NCI-H748 (cell line): ENCODE data around the gene MYD88.

Source experiments
- DNase-seq: peaks from one replicate; lab custom pipeline; 2025; ENCODE audit not compliant: unreplicated experiment; lab: John Stamatoyannopoulos, UW

Gene MYD88

DNA sequence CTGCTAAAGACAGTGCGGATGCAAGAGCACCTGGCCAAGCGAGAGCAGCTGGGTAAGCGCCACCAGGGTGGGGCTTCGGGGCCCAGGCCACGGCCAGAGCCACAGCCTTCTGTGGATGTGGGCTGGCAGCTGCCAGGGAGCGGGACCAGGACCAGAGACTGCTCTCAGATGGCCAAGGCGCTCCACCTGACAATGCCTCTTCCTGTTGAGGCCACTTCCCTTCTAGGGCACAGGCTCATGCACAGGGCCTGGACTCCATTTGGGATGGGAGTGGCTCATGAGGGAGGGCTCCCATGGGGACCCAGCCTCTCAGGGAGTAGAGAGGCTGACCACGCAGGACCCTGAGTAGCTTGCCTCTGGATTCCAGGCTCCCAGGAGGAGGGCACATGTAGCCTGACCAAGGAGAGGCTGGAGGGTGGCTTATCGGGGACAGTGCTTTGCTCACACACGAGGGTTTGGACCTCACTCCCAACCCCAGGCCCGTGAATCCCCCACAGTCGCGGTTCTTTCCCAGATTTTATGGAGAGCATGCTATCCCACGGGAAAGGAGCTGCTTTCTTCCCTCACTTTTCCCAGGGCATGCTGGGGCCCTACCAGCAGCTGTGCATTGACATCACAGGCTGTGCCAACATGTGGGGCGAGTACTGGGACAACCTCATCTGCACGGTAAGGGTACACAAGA lies 26.6 kb upstream of the MYD88 start:
- no peak for DNase-seq

DNA sequence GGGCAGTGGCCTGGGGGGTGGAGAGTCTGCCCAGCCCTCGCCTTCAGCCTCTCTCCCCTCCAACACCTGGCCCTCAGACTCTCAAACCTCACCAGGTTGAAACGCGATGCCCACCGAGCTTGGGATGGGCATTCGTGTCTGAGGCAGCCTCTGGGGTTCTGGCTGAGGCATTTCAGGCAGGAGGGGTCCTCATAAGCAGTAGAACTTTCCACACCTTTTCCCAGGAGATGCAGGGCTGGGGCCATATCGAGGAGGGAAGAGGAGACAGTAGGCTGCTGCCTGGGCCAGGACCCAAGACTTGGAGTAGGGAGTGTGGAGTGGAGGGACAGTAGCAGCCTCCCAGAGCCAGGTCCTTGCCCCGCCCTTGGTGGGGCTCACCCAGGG lies 26.1 kb upstream of the MYD88 start:
- no peak for DNase-seq

DNA sequence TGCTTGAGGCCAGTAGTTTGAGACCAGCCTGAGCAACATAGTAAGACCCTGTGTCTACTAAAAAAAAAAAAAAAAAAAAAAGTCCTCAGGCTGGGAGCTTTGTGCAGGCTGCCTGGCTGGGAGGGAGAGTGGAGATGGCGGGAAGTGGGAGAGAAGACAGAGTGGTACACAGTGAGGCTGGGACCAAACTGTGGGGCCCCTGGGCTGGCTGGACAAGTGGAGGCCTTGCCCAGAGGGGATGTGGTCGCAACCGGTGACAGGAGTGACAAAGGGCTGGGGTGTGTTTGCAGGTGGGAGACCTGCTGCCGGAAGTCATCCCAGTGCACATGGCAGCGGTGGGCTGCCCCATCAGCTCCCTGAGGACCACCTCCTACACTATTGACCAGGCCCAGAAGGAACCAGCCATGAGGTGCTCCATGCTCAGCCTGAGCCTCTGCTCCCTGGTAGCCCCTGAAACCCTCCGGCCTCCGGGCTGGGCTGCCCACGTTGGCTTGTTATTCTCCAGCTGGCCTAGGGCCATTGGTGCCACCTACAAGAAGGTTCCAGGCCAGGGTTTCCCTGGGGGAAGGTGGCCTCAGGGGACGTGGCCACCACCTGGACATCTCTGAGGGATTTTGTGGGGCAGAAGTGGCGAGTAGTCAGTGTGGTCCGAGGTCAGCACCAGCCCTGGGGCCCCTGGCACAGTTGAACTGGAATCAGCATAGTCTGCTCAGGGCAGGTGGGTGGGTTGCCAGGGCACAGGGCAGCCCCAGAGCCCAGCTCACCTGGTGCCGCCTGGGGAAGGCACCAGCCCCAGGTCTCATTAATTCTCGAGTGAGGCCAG lies 24.2 kb upstream of the MYD88 start:
- no peak for DNase-seq

DNA sequence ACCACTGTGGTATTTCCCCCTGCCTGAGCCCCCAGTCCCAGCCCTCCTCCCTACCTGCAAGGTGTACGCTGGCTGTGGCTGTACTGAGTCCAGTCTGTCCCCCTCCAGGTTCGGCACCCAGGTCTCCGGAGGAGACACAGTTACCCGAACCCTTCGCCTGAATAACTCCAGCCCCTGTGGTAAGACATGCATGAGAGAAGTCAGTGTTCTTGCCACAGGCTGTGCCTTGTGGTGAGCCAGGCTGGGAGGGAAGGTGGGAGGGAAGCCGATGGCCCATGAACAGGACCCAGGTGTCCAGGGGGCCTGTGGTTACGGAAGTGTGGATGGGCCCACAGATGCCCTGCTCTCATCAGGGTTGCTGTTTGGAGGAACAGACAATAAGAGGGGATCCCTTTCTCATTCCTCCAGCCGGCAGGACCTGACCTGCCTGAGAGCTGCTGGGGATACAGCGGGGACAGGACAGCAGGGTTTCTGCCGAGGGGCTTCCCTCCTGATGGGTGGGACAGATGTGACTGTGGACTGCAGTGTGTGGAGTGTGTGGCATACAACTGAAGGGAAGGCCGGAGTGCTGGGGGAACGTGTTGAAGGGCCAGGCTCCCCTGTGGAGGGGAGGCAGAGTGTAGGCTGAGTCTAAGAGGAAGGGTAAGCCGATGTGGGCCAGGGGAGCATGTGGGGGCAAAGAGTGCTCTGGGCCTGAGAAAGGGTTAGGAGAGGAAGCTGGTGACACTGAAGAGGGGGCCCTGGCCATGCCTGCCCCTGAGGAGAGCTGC lies 23.4 kb upstream of the MYD88 start:
- no peak for DNase-seq

DNA sequence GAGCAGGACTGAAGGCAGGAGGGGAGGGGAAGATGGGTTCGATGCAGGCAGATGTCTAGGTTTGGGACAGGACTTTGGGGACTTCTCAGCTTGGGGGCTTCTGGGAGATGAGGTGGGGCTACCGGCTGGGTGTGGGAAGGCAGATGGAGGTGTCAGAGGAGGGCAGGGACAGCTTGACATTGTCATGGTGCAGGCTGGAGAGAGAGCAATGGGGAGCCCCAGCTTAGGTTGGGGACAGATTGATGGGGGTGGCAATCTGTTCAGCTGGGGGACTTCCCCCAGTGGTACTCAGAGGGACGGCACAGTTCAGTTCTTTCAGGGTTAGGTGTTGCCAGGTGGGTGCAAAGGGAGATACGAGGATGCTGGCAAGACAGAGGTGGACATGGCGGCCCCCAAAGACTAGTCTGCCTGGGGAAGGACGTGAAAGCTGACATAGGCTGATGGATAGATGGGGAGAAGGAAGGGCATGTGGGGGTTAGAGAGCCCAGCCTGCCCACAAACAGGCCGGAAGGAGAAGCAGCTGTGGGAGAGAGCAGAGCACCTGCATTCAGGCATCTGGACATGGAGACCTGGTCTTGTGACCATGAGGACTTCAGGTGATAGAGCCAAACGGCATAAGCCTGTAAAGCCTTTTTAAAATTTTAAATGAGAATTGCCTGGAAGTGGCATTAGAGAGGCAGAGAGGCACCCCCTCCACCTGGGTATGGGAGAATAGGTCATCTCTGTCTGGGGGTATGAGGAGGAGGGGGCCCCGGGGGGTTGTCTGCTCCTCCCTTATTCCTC lies 22.6 kb upstream of the MYD88 start:
- no peak for DNase-seq

DNA sequence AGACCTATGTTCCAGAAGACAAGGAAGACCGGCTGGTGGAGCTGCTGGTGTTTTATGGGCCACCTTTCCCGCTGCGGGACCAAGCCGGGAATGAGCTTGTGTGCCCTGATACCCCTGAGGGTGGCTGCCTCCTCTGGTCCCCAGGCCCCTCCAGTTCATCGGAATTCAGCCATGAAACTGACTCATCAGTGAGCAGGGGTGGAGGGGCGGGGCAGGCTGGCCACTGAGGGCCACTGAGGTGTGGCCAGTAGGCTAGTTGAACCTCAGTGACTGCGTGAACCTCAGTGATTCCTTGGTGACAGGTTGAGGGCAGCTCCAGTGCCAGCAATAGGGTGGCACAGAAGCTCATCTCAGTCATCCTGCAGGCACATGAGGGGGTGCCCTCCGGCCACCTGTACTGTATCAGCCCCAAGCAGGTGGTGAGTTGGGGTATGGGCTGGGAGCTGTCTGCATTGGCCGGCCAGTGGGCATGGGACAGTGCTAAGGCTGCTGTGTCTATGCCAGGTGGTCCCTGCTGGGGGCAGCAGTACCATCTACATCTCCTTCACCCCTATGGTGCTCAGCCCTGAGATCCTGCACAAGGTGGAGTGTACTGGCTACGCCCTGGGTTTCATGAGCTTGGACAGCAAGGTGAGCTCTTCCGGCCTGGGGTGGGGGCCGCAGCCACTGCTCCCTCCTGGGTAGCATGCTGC lies 21.8 kb upstream of the MYD88 start:
- DNase-seq, result no peak

DNA sequence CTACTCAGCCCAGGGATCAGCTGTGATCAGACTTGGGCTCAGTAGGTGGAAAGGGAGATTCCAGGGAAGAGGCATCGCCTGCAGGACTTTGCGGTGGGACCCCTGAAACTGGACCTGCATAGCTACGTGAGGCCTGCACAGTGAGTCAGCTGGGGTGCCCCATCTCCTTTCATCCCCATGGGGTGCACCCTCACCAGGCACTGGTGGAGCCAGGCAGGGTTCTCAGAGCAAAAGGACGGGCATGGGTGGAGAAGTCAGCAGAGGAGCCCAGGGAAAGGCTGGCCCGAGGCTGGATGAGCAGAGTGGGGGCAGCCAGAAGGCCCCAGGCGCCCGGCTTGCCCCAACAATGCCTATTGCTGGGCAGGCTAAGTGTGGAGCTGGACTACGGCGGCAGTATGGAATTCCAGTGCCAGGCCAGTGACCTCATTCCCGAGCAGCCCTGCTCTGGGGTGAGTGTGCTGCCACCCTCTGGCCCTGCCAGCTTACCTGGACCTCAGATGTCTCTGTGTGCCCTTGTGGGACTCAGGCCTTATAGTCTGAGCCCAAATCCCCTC lies 21.2 kb upstream of the MYD88 start:
- DNase-seq, result no peak

DNA sequence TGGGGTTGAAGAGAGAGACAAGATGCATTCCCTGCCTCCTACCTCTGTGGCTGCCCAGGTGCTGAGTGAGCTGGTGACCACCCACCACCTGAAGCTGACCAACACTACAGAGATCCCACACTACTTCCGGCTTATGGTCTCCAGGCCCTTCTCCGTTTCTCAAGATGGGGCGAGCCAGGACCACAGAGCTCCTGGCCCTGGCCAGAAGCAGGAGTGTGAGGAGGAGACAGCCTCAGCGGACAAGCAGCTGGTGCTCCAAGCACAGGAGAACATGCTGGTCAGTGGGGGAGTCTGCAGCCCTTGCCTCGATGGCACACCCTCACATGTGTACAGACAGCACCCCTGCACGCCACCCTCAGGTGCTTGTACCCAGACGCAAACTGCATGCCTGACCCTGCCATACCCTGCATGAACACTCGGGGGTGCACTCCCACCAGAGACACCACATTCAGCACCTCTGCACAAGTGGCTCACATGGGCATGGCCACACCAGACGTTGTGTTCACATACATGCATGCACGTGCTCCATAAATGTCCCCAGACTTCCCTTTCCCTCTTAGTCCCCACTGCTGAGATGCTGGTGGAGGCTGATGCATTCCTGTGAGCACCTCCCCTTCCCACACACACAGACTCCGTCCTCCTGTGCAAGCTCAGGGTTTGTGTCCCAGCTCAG lies 20.6 kb upstream of the MYD88 start:
- peak; percentile 56 for DNase-seq

DNA sequence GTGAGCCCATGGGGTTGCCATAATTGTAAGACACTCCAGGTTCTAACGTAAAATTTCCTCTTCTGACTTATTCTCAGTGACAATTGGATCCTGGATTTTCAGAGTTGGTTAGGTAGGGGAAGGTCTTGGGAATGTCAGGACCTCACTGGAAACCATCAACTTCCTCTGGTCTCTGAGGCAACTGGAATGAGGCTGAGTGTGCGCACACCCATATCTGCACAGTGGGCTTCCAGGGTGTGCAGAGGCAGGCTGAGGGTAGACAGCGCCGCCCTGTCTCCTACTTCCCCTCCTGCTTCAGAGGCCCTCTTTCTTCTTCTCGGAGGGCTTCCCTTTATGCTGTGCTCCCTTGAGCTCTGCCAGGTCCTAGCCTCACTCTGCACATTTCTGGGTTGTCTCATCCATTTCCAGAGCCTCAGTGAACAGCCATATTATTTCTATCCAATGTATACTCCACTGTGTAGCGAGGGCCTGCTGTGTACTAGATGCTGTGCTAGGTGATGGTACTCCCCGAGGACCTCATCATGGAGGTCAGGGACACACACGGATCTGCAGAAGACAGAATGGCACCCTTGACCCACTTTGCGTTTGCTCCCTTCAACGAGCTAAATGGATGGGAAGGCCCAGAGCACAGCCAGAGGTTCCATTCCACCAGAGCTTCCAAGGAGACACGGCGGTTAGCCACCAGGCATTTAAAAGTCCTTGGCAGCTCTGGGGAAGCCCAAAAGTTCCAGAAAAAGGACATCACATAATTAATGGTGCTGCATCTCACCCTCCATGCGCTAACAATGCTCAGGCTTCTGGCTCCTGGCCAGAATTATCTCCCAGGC lies 19.8 kb upstream of the MYD88 start:
- DNase-seq, result no peak

DNA sequence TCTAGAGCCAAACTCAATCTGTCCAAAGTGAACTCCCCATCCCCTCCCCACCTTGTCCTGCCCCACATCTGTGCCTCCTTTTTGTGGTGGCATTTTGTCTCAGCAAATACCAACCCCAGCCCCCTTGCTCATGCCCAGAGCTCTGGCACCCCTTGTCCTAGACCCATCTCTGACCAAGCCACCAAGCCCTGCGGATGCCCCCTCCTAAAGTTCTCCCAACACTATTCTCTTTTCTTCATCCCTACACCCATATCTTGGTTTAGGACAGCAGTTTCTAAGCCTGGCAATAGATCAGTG lies 19.3 kb upstream of the MYD88 start:
- no peak for DNase-seq

DNA sequence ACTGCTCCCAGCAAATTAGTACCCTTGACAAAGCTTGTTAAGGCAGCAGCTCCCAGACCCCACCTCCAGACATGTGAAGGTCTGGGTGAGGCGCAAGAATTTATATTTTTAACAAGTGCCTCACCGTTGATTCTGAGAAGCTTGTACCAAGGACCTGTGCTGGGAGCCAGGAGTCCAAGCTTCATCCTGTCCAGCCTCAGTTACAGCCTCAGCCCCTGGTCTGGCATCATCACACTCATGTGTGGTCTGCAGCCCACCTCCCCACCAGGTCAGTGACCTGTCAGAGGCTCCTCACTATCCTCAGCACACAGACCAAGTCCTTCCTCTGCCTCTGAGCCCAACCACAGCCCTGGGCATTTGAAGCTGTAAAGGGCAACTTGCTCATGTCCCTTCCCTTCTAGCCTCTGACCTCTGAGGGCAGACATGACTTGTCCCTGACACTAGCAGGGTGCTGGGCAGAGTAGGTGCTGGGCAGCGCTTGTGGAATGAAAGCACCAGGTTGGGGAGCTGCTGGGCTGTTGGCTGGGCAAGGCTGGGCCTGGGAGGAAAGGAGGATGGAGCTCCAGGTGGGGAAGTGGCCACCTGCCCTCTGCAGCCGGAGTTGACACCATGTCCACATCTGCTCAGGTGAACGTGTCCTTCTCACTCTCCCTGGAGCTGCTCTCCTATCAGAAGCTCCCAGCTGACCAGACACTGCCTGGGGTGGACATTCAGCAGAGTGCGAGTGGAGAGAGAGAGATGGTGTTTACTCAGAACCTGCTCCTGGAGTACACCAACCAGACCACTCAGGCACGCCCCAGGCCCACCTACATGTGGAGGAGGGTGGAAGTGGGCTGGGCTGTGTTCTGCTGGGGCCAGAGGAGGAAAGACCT lies 18.4 kb upstream of the MYD88 start:
- no peak for DNase-seq

DNA sequence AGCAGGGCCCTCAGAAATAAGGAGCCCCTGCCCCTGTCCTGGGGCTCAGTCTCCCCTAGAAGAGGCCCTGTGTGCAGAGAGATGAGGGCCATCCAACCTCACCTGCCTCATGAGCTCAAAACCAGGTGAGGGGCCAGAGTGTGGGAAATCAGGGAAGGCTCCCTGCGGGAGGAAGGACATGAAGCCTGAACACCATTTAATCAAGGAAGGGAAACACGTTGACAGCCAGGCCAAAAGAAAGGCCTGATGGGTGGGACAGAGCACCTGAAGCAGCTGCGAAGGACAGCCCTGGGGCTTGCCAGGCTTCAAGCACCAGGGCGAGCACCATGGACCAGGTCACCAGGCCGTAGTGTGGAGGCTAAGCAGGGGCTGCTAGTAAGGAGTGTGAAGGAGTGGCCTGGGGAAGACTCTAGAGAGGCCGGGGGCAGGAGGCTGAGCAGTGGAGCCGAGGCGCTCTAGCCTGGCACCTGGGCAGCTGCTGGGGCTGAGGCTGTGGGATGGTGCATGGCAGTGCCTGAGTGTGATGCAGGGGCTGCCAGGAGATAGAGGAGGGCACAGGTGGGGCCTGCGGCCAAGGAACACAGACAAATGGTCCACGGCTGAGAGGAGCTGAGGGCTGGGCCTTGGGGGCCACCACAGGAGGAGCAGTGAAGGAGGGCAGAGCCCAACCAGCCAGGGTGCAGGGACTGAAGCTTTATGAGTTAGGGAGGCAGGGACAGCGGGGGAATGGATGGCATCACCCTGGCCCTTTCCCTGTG lies 17.6 kb upstream of the MYD88 start:
- DNase-seq, result no peak

DNA sequence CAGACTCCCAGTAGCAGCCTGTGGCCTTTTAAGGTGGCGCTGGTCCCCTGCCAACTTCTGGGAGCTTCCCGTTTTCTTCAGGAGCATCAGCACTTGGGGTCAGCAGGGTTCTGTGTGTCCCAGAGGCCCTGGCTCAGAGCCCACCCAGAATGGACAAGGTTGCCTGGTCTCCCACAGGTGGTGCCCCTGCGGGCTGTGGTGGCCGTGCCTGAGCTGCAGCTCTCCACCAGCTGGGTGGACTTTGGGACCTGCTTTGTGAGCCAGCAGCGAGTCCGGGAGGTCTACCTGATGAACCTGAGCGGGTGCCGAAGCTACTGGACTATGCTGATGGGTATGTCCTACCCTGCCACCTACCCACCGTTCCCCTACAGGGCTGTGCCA lies 17.0 kb upstream of the MYD88 start:
- no peak for DNase-seq

DNA sequence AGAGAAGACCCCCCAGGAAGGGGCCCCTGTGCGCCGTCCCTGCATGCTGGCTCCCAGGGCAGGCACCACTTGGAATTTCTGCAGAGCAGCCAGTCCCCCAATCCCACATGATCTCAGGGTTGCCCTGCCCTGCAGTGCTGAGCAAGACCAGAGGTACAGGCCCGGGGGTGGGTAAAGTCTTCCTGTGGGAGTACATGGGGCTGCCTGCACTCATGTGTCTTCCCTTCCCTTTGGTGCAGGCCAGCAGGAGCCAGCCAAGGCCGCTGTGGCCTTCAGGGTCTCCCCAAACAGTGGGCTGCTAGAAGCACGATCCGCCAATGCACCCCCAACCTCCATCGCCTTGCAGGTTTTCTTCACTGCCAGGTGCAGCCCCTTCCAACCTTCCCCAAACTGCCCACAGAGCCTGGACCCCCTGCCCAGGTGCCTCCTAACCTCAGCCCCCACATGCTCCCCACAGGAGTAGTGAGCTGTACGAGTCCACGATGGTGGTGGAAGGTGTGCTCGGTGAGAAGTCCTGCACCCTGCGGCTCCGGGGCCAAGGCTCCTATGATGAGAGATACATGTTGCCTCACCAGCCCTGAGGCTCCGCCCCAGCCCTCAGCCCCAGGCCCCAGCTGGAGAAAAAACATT lies 16.5 kb upstream of the MYD88 start:
- DNase-seq, result no peak

DNA sequence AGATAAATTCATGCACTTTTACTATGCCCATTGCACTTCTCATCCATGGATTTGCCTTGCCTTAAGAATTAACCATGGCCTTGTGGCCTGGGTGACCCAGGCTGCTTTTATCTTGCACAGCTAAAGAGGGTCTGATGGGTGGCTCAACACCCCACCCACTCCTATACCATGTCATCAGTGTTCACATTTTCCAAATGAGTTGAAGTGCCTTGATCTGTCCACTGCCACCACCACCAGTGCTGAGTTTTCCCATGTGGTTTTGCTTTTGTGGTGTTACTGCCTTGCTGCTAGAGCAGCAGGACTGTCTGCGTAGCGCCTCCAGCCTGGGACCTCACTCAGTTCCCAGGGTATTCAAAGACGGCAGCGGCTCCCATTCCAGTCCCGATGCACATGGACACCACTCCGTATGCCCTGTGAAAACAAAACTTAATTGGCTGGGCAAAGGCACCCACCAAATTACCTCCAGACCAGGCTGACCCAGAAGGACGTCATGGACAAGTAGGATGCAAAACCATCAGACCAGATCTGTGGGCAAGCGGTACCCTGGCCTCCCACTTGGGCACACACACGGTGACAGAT lies 15.7 kb upstream of the MYD88 start:
- DNase-seq, result no peak

DNA sequence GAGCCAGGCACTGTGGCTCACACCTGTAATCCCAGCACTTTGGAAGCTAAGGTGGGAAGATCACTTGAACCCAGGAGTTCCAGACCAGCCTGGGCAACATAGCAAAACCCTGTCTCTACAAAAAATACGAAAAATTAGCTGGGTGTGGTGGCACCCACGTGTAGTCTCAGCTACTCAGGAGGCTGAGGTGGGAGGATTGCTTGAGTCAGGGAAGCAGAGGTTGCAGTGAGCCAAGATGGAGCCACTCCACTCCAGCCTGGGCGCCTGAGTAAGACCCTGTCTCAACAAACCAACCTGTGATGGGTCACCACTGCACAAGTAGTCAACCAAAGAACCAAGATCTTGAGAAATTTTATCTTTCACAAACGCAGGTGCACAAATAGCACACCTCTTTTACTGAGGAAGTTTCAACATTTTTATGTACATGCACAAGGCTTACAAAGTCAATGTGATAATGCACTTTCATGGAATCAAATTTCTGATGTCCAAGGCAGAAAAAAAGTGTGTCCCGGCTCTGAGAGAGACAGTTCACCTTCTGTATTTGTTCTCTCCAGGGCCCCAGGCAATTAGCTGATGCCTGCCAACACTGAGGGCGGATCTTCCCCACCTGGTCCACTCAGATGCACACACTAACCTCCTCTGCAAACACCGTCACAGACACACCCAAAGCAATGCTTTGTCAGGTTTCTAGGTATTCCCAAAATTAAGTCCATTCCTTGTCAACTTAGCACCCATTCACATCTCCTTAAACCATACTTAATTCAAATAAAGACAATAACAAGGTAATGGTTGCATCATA lies 13.9 kb upstream of the MYD88 start:
- no peak for DNase-seq
